ENCODE measurements around the gene CTPS1. TPM values are rescaled to one million over a fixed set of nuclear protein-coding genes. Genes with fewer than 3 reads are reported as not detected.

CTPS1 gene
- total RNA-seq, 1 experiment from 2014 or later = 69.9 TPM

GRCh38 chr1:40977716-40978115 is 1.8 kb upstream of the CTPS1 start:
- TF ChIP-seq CTCF (IDR thresholded peaks at IDR 0.05; ENCODE audit: unreplicated experiment) = no peak
- H3K36me3 Mint-ChIP-seq (ENCODE audit: insufficient read depth, unreplicated experiment) = peaks cover 5% of the 10 kb centered on the region
- H3K4me3 Mint-ChIP-seq (ENCODE audit: unreplicated experiment) = no peak overlapping the region
- intact Hi-C loops (cut with micrococcal nuclease) = no loop called here
- POLR2A ChIA-PET = no interaction called here
- no peaks in the 10 kb centered on the region for H3K9me3 Mint-ChIP-seq (ENCODE audit: unreplicated experiment)
- BruUV-seq (replicated peaks) = no TSS peak
- H3K27ac Mint-ChIP-seq (ENCODE audit: low read depth, unreplicated experiment) = no peak overlapping the region
- DNase-seq (ENCODE audit: unreplicated experiment) = no peak
- CTCF ChIA-PET = no interaction called here
- H3K27me3 Mint-ChIP-seq (ENCODE audit: insufficient read depth, unreplicated experiment) = no peaks in the 10 kb centered on the region
- H3K4me1 Mint-ChIP-seq (ENCODE audit: insufficient read depth, unreplicated experiment) = peaks cover 11% of the 10 kb centered on the region

- TSS peak; percentile 65 for BruUV-seq (replicated peaks)
- Mint-ChIP-seq H3K27me3 (ENCODE audit: insufficient read depth, unreplicated experiment) (no peaks in the 10 kb centered on the region), H3K4me3 (ENCODE audit: unreplicated experiment) (peak overlapping the region; percentile 82), H3K4me1 (ENCODE audit: insufficient read depth, unreplicated experiment) (peaks cover 12% of the 10 kb centered on the region), H3K36me3 (ENCODE audit: insufficient read depth, unreplicated experiment) (peaks cover 14% of the 10 kb centered on the region), H3K27ac (ENCODE audit: low read depth, unreplicated experiment) (peak overlapping the region; percentile 90), H3K9me3 (ENCODE audit: unreplicated experiment) (no peaks in the 10 kb centered on the region)
- no peak for TF ChIP-seq CTCF (IDR thresholded peaks at IDR 0.05; ENCODE audit: unreplicated experiment)
- ChIA-PET CTCF (interaction anchor here (0.5 kb wide), 1 partner anchor 288 kb away, joined by 3 read pairs; the partner anchor contains the start of gene NFYC), POLR2A (interaction anchor here (1.4 to 3.7 kb wide), 4 partner anchors 13 to 287 kb away, joined by 3 to 33 read pairs (median 12); partner anchors contain the start of gene NFYC)
- no peak for DNase-seq (ENCODE audit: unreplicated experiment)
- intact Hi-C loops (cut with micrococcal nuclease) = no loop called here
Measured at GRCh38 chr1:40978886-40979240, 633 bp upstream of the CTPS1 start.

GRCh38 chr1:40980068-40980452 is 564 bp downstream of the CTPS1 start:
- peaks cover 25% of the 10 kb centered on the region for H3K36me3 Mint-ChIP-seq (ENCODE audit: insufficient read depth, unreplicated experiment)
- no peak for TF ChIP-seq CTCF (IDR thresholded peaks at IDR 0.05; ENCODE audit: unreplicated experiment)
- H3K9me3 Mint-ChIP-seq (ENCODE audit: unreplicated experiment) = no peaks in the 10 kb centered on the region
- BruUV-seq (replicated peaks) = no TSS peak
- intact Hi-C loops (cut with micrococcal nuclease) = no loop called here
- no peaks in the 10 kb centered on the region for H3K27me3 Mint-ChIP-seq (ENCODE audit: insufficient read depth, unreplicated experiment)
- H3K4me3 Mint-ChIP-seq (ENCODE audit: unreplicated experiment) = peak overlapping the region; percentile 82
- CTCF ChIA-PET = interaction anchor here (1.2 to 1.8 kb wide), 2 partner anchors 23 to 25 kb away, joined by 3 to 10 read pairs; no protein-coding TSS in a partner anchor
- peaks cover 17% of the 10 kb centered on the region for H3K4me1 Mint-ChIP-seq (ENCODE audit: insufficient read depth, unreplicated experiment)
- POLR2A ChIA-PET = interaction anchor here (0.7 to 3.7 kb wide), 14 partner anchors 10 to 288 kb away, joined by 3 to 33 read pairs (median 4); partner anchors contain the start of genes CITED4 and NFYC
- DNase-seq (ENCODE audit: unreplicated experiment) = no peak
- H3K27ac Mint-ChIP-seq (ENCODE audit: low read depth, unreplicated experiment) = peak overlapping the region; percentile 90

GRCh38 chr1:40980453-40981121 is 1.1 kb downstream of the CTPS1 start:
- no peak for TF ChIP-seq CTCF (IDR thresholded peaks at IDR 0.05; ENCODE audit: unreplicated experiment)
- Mint-ChIP-seq H3K27me3 (ENCODE audit: insufficient read depth, unreplicated experiment) (no peaks in the 10 kb centered on the region), H3K36me3 (ENCODE audit: insufficient read depth, unreplicated experiment) (peaks cover 25% of the 10 kb centered on the region), H3K4me1 (ENCODE audit: insufficient read depth, unreplicated experiment) (peaks cover 17% of the 10 kb centered on the region), H3K27ac (ENCODE audit: low read depth, unreplicated experiment) (peak overlapping the region; percentile 90), H3K9me3 (ENCODE audit: unreplicated experiment) (no peaks in the 10 kb centered on the region), H3K4me3 (ENCODE audit: unreplicated experiment) (peak overlapping the region; percentile 82)
- no TSS peak for BruUV-seq (replicated peaks)
- peak; percentile 41 for DNase-seq (ENCODE audit: unreplicated experiment)
- ChIA-PET POLR2A (interaction anchor here (0.6 to 3.7 kb wide), 11 partner anchors 10 to 289 kb away, joined by 3 to 33 read pairs (median 4); partner anchors contain the start of genes CITED4 and NFYC), CTCF (interaction anchor here (1.8 kb wide), 1 partner anchor 23 kb away, joined by 10 read pairs; no protein-coding TSS in a partner anchor)
- intact Hi-C loops (cut with micrococcal nuclease) = no loop called here
